Testis (tissue), 3 donors: ENCODE data around the gene CENPP. TPM values are rescaled to one million over a fixed set of nuclear protein-coding genes. Genes with fewer than 3 reads are reported as not detected.
A peak's percentile ranks its signal among the peaks of the same experiment; 100 is the strongest.

Source experiments
- DNase-seq: peaks from one replicate; pipeline ENCODE4 v3.0.0-alpha.2; 2019
- H3K27ac ChIP-seq, 2 donors: fragments of 200-600 bp; sonication (generic); one replicate each; pipeline ENCODE4 v1.5.1; 2019
- H3K27me3 ChIP-seq: fragments of 200-600 bp; sonication (generic); one replicate; pipeline ENCODE4 v1.5.1; 2019
- H3K36me3 ChIP-seq: fragments of 200-600 bp; sonication (generic); one replicate; pipeline ENCODE4 v1.5.1; 2017; ENCODE audit warnings: low read depth; ENCODE audit errors: missing control alignments
- H3K4me1 ChIP-seq: fragments of 200-600 bp; sonication (generic); one replicate; pipeline ENCODE4 v1.5.1; 2019
- H3K4me3 ChIP-seq, 2 donors: fragments of 200-600 bp; sonication (generic); one replicate each; pipeline ENCODE4 v1.5.1; 2017 to 2019
- H3K9me3 ChIP-seq: fragments of 200-600 bp; sonication (generic); one replicate; pipeline ENCODE4 v1.5.1; 2017
- CTCF ChIP-seq, 3 experiments: fragments of 450-650 bp in 2 of 3; fragments of 200-600 bp in 1 of 3; sonication (generic) in 1 of 3; IDR thresholded peaks; one replicate each; pipeline ENCODE4 v1.5.1; 2016 to 2019; ENCODE audit warnings: antibody characterized with exemption in 3 of 3, mild to moderate bottlenecking in 2 of 3, moderate library complexity in 1 of 3
- POLR2A ChIP-seq: fragments of 450-650 bp; IDR thresholded peaks from one replicate; pipeline ENCODE4 v1.6.1; 2017; ENCODE audit warnings: antibody characterized with exemption, mild to moderate bottlenecking, moderate library complexity
- WGBS, 2 donors: methylation state at CpG; one replicate each; pipeline ENCODE4 v1.1.5; 2018; 5-methylcytosine and 5-hydroxymethylcytosine counted together
- intact Hi-C: fragments of 100-400 bp; cut with DNase I; formaldehyde crosslinking; loops from one replicate; pipeline ENCODE4 v1.15.1; 2023; ENCODE audit warnings: low total_unique reads
- polyA plus RNA-seq: library from polyadenylated mRNA; stranded (reverse); fragments of 350-450 nt; fragmentation: Illumina TruSeq; extraction: RNeasy Lipid Tissue Mini Kit (QIAGEN cat#74804); gene quantifications from one replicate; pipeline ENCODE4 v1.2.3, GENCODE V29; 2014; ENCODE audit warnings: low read depth, low replicate concordance; ENCODE audit not compliant: insufficient read depth
- total RNA-seq, 2 donors: library from RNA; depleted of rRNA; stranded (reverse); fragments of >200 nt; gene quantifications; one replicate each; pipeline ENCODE4 v1.2.3, GENCODE V29; 2016

CENPP gene
- total and polyA plus RNA-seq, 3 donors from 2014 or later: 8.1 to 12.1 (median 9.6) TPM

- Histone ChIP-seq H3K9me3 (no peaks in the 10 kb centered on the region), H3K4me3 (no peak overlapping the region), H3K4me1 (no peaks in the 10 kb centered on the region), H3K36me3 (no peaks in the 10 kb centered on the region), H3K27me3 (no peaks in the 10 kb centered on the region), H3K27ac (no peak overlapping the region)
- WGBS, 2 donors: 71% methylated on average over 3 of the region's 3 CpGs
- intact Hi-C loops: no loop called here
- no peak for TF ChIP-seq CTCF (IDR thresholded peaks at IDR 0.05)
- TF ChIP-seq POLR2A: no peak
- no peak for DNase-seq
Measured at GRCh38 chr9:92332577-92333281, 7.0 kb downstream of the CENPP start.

DNA sequence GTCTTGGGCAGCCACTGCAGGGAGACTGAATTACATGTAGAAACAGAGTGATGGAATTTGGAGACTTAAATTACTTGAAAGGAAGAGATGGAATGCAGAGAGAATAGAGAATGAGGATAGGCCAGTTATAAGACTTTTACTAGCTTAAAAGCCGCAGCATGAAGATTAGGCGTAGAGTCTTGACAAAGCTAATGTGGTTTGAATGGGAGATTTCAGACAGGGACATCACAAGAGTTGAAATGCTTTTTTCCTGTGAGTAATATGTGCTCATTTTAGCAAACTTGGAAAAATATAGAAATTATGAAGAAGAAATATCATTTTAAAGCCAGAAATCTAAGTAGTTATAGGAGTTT lies 7.5 kb downstream of the CENPP start:
- DNase-seq: no peak
- Histone ChIP-seq H3K4me1 (no peaks in the 10 kb centered on the region), H3K27ac (no peak overlapping the region), H3K4me3 (no peak overlapping the region), H3K27me3 (no peaks in the 10 kb centered on the region), H3K36me3 (no peaks in the 10 kb centered on the region), H3K9me3 (no peaks in the 10 kb centered on the region)
- TF ChIP-seq CTCF (IDR thresholded peaks at IDR 0.05) (no peak), POLR2A (no peak)
- intact Hi-C loops: no loop called here
- WGBS, 2 donors: 92% methylated on average over 2 of the region's 2 CpGs

DNA sequence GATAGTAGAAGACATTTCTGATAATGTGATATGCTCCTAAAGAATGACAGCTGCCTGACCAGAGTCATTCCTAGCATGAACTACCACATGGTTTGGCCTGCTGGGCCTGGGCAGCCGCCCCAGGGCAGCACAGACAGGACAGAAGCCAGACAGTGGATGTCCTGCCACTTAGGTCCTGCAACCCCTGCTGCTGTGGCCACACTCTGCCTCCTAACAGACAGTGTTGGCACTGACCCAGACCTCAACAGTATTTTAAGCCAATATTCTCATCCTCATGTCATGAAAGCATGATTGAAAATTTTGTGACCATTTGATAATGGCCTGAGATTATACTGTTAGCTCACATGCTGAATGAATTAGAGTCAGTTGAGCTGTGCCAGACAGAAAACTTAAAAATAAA lies 15.8 kb downstream of the CENPP start:
- Histone ChIP-seq H3K9me3 (no peaks in the 10 kb centered on the region), H3K4me3 (no peak overlapping the region), H3K36me3 (no peaks in the 10 kb centered on the region), H3K27me3 (no peaks in the 10 kb centered on the region), H3K4me1 (no peaks in the 10 kb centered on the region), H3K27ac (no peak overlapping the region)
- intact Hi-C loops: loop anchor here (10.0 kb wide), 1 partner anchor 303 kb away; no protein-coding TSS in a partner anchor
- 100% methylated on average over 1 of the region's 1 CpG for WGBS, 2 donors
- no peak for DNase-seq
- TF ChIP-seq CTCF (IDR thresholded peaks at IDR 0.05) (no peak), POLR2A (no peak)

- H3K27ac ChIP-seq: no peak overlapping the region
- intact Hi-C loops: loop anchor here (10.0 kb wide), 1 partner anchor 302 kb away; no protein-coding TSS in a partner anchor
- TF ChIP-seq POLR2A (no peak), CTCF (IDR thresholded peaks at IDR 0.05) (peak in 1 of 3 experiments; percentile 4)
Measured at GRCh38 chr9:92342825-92343488, 17.2 kb downstream of the CENPP start.

DNA sequence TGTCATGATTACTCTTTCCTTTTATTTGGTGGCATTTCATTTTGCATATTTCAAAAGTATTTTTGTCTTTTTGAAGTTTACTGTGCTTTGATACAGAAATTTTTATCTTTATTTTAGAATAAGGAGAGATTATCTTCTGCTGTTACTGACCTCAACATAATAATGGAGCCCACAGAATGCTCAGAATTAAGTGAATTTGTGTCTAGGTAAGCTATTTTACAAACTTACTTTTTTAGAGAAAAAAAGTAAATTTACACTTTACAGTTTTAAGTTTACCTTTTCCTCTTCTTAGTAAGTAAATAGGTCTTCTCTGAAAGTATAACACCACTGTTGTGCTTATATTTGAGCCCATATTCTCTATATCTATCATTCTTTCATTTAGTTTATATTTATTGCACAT lies 19.8 kb downstream of the CENPP start:
- H3K27ac ChIP-seq: no peak overlapping the region
- H3K4me3 ChIP-seq: no peak overlapping the region
- no peaks in the 10 kb centered on the region for H3K36me3 ChIP-seq
- H3K9me3 ChIP-seq: no peaks in the 10 kb centered on the region
- H3K4me1 ChIP-seq: no peaks in the 10 kb centered on the region
- intact Hi-C loops: loop anchor here (10.0 kb wide), 1 partner anchor 299 kb away; no protein-coding TSS in a partner anchor
- TF ChIP-seq POLR2A (no peak), CTCF (IDR thresholded peaks at IDR 0.05) (no peak)
- no peaks in the 10 kb centered on the region for H3K27me3 ChIP-seq
- no peak for DNase-seq

More at GRCh38 chr9:92342825-92343488, 17.2 kb downstream of the CENPP start:
- Histone ChIP-seq H3K36me3 (no peaks in the 10 kb centered on the region), H3K27me3 (no peaks in the 10 kb centered on the region), H3K4me1 (no peaks in the 10 kb centered on the region), H3K9me3 (no peaks in the 10 kb centered on the region), H3K4me3 (no peak overlapping the region)
- DNase-seq: no peak
- WGBS, 2 donors: 75 to 76% methylated on average over 1 of the region's 1 CpG
